GM19193 (cell line): ENCODE measurements around the gene ZNF32.

Source experiments
- POLR2A ChIP-seq: IDR thresholded peaks from 4 replicates; pipeline ENCODE4 v1.6.1; 2011; ENCODE audit not compliant: insufficient read depth, insufficient read length; ENCODE audit errors: extremely low read depth

The ZNF32 gene

GRCh38 chr10:43667761-43668386 is 19.2 kb upstream of the ZNF32 start:
- no peak for TF ChIP-seq POLR2A

- TF ChIP-seq POLR2A: no peak
These were observed 18.6 kb upstream of the ZNF32 start for GRCh38 chr10:43667317-43667731.

GRCh38 chr10:43666552-43666951 is 17.9 kb upstream of the ZNF32 start:
- no peak for TF ChIP-seq POLR2A

- TF ChIP-seq POLR2A: no peak
These were observed 16.4 kb upstream of the ZNF32 start for GRCh38 chr10:43665054-43665453.

- TF ChIP-seq POLR2A: no peak
These were observed 9.5 kb upstream of the ZNF32 start for GRCh38 chr10:43658227-43658626.

GRCh38 chr10:43655311-43655710 is 6.6 kb upstream of the ZNF32 start:
- TF ChIP-seq POLR2A: no peak

GRCh38 chr10:43653746-43654145 is 5.1 kb upstream of the ZNF32 start:
- no peak for TF ChIP-seq POLR2A

GRCh38 chr10:43649185-43649523 is 473 bp upstream of the ZNF32 start:
- no peak for TF ChIP-seq POLR2A

GRCh38 chr10:43648095-43648397 is 635 bp downstream of the ZNF32 start:
- no peak for TF ChIP-seq POLR2A

GRCh38 chr10:43647576-43647975 is 1.1 kb downstream of the ZNF32 start:
- TF ChIP-seq POLR2A: no peak

GRCh38 chr10:43645866-43646265 is 2.8 kb downstream of the ZNF32 start:
- TF ChIP-seq POLR2A: no peak

- no peak for TF ChIP-seq POLR2A
These were observed 4.4 kb downstream of the ZNF32 start for GRCh38 chr10:43644252-43644651.

- no peak for TF ChIP-seq POLR2A
These were observed 8.1 kb downstream of the ZNF32 start for GRCh38 chr10:43640603-43641002.

- no peak for TF ChIP-seq POLR2A
These were observed 19.7 kb downstream of the ZNF32 start for GRCh38 chr10:43628956-43629355.

GRCh38 chr10:43627942-43628341 is 20.7 kb downstream of the ZNF32 start:
- no peak for TF ChIP-seq POLR2A

- TF ChIP-seq POLR2A: no peak
These were observed 25.3 kb downstream of the ZNF32 start for GRCh38 chr10:43623351-43623750.

- TF ChIP-seq POLR2A: no peak
These were observed 26.6 kb downstream of the ZNF32 start for GRCh38 chr10:43622038-43622437.
